Measurements from ENCODE around the gene CASP8.

CASP8 gene

GRCh38 chr2:201242571-201243277, 17.6 kb upstream of the CASP8 start:
- DNase-seq (ENCODE audit: low spot score): no peak

DNA sequence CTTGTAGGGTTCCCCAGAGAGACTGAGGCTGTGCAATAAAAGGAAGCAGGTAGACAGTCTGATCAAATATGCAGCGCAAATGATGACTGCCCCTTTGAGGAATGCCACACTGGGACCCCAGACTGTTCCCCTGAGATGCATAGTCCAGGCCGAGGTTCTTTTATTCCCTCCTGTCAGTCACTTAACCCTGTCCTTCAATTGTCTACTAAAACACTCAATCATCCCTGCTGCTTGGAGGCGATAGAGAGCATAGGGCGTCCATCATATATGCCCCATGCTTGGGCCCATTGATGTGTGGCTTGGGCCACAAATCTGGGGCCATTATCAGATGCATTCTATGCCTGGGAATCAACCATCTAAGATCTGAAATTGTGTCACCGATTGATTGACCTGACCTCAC, 15.5 kb upstream of the CASP8 start:
- DNase-seq (ENCODE audit: low spot score): no peak

- DNase-seq (ENCODE audit: low spot score): no peak
These were observed 14.1 kb upstream of the CASP8 start for GRCh38 chr2:201246280-201246679.

DNA sequence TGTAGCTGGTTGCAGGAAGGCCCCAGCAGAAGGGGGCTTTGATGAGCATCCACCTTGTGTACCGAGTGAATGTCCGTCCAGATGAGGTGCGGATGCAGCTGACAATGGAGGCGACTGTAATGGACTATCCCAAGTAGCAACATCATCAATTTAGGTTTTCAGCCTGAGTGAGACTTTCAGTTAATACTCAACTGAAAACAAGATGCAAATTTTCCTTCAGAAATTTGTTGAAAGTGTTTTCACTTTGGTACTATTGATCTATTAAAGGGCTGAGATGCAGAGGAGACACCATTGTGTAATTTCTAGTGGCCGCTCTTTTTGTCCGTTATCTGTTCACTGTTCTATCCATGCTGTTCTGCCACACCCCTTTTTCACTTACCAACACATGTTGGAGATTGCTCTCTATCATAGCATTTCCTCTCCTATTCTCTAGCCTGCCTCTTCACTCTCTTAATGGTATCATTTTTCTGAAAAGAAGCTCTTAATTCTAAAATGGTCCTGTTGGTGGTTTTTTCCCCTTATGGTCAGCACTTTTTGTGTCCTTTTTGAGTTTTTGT, 12.0 kb upstream of the CASP8 start:
- no peak for DNase-seq (ENCODE audit: low spot score)

- no peak for DNase-seq (ENCODE audit: low spot score)
These were observed 10.4 kb upstream of the CASP8 start for GRCh38 chr2:201249889-201250288.

GRCh38 chr2:201250741-201251140, 9.6 kb upstream of the CASP8 start:
- DNase-seq (ENCODE audit: low spot score): no peak

GRCh38 chr2:201254081-201254730, 6.1 kb upstream of the CASP8 start:
- DNase-seq (ENCODE audit: low spot score): peak; percentile 36

GRCh38 chr2:201255408-201256033, 4.8 kb upstream of the CASP8 start:
- no peak for DNase-seq (ENCODE audit: low spot score)

DNA sequence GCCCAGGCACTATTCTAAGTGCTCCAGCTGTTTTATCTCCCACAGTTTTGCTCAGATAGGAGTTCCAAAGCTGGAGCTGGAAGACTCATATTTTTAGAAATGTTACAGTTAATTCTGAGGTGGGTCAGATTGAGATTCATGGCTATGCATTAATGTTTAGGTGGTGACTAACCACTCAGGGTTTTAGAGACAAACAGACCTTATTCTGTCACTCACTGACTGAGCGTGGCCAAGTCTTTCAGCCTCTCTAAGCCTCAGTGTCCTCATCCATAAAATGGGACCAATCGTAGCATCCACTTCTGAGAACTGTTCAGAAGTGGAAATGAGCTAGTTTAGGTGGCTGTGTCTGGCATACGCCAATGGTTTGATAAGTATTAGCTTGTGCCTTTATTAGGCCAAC, 4.3 kb upstream of the CASP8 start:
- no peak for DNase-seq (ENCODE audit: low spot score)

GRCh38 chr2:201257381-201257955, 2.9 kb upstream of the CASP8 start:
- no peak for DNase-seq (ENCODE audit: low spot score)

- DNase-seq (ENCODE audit: low spot score): peak; percentile 65
These were observed 2.2 kb upstream of the CASP8 start for GRCh38 chr2:201257956-201258665.

DNA sequence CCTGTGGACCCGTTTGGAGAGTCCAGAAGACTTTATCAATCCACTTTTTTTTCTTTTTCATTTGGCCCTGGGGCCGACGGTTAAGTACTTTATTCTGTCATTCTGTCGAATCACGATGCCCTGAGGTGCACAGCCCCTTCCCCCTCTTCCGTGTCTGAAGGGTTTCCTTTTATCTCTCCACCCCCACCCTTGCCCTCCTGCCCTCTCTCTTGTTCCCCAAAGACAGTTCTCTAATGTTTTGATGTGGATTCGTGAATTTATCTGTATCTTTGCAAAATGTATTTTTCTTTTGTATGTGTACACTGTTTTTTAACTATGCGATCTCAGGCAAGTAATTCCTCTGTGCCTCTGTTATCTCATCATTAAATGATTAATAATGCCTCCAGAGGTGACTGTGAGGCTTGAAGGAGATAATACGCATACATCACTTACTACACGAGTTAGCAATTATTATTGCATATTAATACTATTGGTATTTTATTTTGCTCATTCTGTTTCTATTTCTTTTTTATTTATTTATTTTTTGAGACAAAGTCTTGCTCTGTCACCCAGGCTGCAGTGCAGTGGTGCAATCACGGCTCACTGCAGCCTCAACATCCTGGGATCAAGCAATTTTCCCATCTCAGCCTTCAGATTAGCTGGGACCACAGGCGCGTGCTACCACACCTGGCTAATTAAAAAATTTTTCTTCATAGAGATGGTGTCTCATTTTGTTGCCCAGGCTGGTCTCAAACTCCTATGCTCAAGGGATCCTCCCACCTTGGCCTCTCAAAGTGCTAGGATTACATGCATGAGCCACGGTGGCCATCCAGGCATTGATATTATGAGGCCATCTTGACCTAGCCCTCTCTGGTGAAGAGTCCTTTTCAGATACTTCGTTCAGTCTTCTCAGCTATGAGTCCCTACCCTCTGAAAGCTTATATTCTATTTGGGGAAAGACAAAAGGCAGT, 1.4 kb upstream of the CASP8 start:
- DNase-seq (ENCODE audit: low spot score): no peak

DNA sequence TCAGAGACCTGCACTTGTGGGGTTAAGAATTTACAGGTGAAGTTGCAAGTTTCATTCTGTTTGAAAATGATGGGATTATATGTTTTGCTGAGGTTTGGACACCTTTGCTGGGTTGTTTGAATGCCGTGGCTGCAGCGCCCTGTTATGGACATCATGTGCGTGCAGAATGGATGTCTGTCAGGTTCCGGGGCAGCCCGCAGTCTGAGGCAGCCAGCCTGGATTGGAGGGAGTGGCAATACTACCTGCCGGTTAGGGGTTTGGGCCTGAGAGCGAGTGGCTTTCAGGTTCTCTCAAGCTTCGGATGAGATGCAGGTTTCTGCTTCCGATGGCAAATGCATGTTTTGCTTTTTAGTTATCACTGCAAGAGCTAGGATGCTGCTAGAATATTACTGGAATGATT, 1.1 kb downstream of the CASP8 start:
- no peak for DNase-seq (ENCODE audit: low spot score)

- no peak for DNase-seq (ENCODE audit: low spot score)
These were observed 1.6 kb downstream of the CASP8 start for GRCh38 chr2:201261906-201262305.

- DNase-seq (ENCODE audit: low spot score): no peak
These were observed 2.4 kb downstream of the CASP8 start for GRCh38 chr2:201262718-201263117.

DNA sequence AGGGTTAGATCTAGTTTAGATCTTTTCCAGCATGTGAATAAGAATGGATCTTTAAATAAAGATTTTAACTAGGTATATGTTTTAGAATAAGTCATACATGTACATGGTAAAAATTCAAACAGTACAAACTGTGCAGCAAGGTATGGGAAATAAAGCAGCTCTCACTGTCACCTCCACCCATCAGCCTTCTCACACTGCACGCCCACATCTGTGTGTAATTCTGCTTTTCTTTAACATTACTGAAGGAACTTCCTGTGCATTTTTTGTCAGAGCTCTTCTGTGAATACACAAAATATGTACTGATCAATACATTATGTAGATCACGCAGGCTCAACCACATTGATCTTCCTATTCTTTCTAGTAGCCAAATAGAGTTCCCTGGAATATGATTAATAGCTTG, 3.4 kb downstream of the CASP8 start:
- DNase-seq (ENCODE audit: low spot score): no peak

- DNase-seq (ENCODE audit: low spot score): no peak
These were observed 4.3 kb downstream of the CASP8 start for GRCh38 chr2:201264472-201265173.

GRCh38 chr2:201266629-201267028, 6.3 kb downstream of the CASP8 start:
- DNase-seq (ENCODE audit: low spot score): no peak

GRCh38 chr2:201267278-201268030, 7.1 kb downstream of the CASP8 start:
- no peak for DNase-seq (ENCODE audit: low spot score)

DNA sequence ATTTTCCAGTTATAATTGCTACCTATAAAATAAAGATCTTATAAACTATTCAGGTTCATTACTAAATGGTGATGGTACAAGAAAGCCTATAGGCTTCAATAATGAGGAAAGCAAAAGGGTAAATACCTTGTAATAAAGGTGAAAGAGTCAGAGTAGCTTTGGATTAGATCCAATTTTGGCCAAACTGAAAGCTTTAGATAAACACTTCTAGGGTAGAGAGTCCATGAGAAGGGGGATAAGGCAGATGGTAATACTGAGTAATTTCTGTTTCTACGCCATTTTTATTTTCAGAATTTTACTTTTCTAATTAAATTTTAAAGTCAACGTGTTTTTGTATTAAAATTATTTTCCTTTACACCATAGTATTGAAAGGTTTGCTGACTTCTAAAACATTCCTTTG, 9.4 kb downstream of the CASP8 start:
- DNase-seq (ENCODE audit: low spot score): no peak

Measured in hepatic stellate cell (primary cell).